Esophagus muscularis mucosa (tissue), 4 donors: ENCODE measurements around the gene RPL28. TPM values are rescaled to one million over a fixed set of nuclear protein-coding genes. Genes with fewer than 3 reads are reported as not detected.

Source experiments
- DNase-seq: peaks from one replicate; pipeline ENCODE4 v3.0.0-alpha.2; 2017; ENCODE audit errors: extremely low spot score
- H3K27ac ChIP-seq, 4 donors: fragments of 200-600 bp; sonication (generic); replicated peaks in 1 of 4; 1 replicate in 3 of 4; 2 replicates in 1 of 4; pipeline ENCODE4 v1.5.1; 2016 to 2019; ENCODE audit warnings: mild to moderate bottlenecking in 1 of 4
- H3K27me3 ChIP-seq, 4 donors: fragments of 200-600 bp; sonication (generic); one replicate each; pipeline versions ENCODE4 v1.5.1 to v1.6.0; 2016 to 2019
- H3K36me3 ChIP-seq, 4 donors: fragments of 200-600 bp; sonication (generic); one replicate each; pipeline ENCODE4 v1.5.1; 2016 to 2019
- H3K4me1 ChIP-seq, 4 donors: fragments of 200-600 bp; sonication (generic); one replicate each; pipeline ENCODE4 v1.5.1; 2016 to 2019
- H3K4me3 ChIP-seq, 4 donors: fragments of 200-600 bp; sonication (generic); 1 replicate in 2 of 4; 2 replicates in 2 of 4; pipeline ENCODE4 v1.5.1; 2016 to 2019; ENCODE audit warnings: mild to moderate bottlenecking in 4 of 4, moderate library complexity in 1 of 4
- H3K9me3 ChIP-seq, 4 donors: fragments of 200-600 bp; sonication (generic); 1 replicate in 3 of 4; 2 replicates in 1 of 4; pipeline ENCODE4 v1.5.1; 2016 to 2019
- EP300 ChIP-seq: sonication (generic); formaldehyde crosslinking; IDR thresholded peaks from one replicate; pipeline ENCODE4 v1.6.1; 2017; ENCODE audit warnings: antibody characterized with exemption
- POLR2A ChIP-seq: fragments of 450-650 bp; IDR thresholded peaks from one replicate; pipeline ENCODE4 v1.6.1; 2017; ENCODE audit warnings: antibody characterized with exemption, moderate library complexity, mild to moderate bottlenecking, low read depth
- POLR2AphosphoS5 ChIP-seq, 2 donors: sonication (generic); formaldehyde crosslinking; IDR thresholded peaks; one replicate each; pipeline ENCODE4 v1.6.1; 2017; ENCODE audit warnings: antibody characterized with exemption in 2 of 2
- WGBS: methylation state at CpG from one replicate; pipeline ENCODE4 v1.1.5; 2018; 5-methylcytosine and 5-hydroxymethylcytosine counted together
- intact Hi-C: fragments of 100-400 bp; cut with DNase I; formaldehyde crosslinking; loops from one replicate; pipeline ENCODE4 v1.15.1; 2023
- total RNA-seq, 4 donors: library from RNA; depleted of rRNA; stranded (reverse); fragments of >200 nt; gene quantifications; one replicate each; pipeline versions ENCODE4 v1.1.0 to v1.2.1, GENCODE V29; 2016
- TF ChIP-seq, protein P1 (sequence below), 3 experiments: fragments of 200-600 bp in 2 of 3; fragments of 450-650 bp in 1 of 3; sonication (generic) in 2 of 3; IDR thresholded peaks; one replicate each; pipeline ENCODE4 v1.5.1; 2017 to 2019; ENCODE audit warnings: antibody characterized with exemption in 3 of 3, mild to moderate bottlenecking in 2 of 3, moderate library complexity in 1 of 3

RPL28 gene
- total RNA-seq, 4 donors from 2014 or later, result 263 to 419 (median 369) TPM

DNA sequence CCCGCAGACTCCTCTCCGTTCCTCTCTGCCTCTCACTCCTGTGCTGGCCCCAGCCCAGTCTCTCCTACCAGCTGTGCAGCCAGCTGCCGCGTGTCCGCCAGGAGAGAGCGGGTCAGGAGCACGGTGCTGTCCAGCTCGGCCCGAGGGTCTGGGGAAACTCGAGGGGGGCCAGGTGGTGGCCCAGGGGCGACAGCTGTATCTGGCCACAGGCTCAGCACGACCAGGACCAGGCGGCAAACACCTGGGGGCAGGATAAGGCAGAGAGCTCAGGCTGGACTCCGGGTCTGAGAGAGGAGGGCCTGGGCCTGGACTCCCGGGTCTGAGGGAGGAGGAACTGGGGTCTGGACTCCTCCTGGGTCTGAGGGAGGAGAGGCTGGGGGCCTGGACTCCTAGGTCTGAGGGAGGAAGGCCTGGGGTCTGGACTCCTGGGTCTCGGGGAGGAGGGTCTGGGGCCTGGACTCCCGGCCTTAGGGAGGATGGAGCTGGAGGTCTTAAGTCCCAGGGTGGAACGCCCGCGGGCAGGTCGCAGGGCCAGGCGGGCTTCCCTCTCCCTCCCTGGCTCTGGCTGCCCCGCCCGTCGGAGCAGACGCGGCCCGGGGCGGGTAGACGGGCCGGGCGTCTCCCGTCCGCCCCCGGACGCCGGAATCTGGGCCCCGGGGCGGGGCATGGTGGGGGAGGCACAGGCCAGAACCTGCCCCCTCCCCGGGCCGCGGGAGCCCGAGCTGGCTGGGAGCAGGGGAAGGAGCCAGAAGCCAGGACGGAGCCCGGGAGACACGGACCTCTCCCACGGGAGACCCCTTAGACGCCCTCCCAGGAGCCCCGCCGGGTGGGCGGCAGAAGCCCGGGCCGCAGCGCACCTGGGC is 16.8 kb upstream of the RPL28 start:
- no peak for TF ChIP-seq POLR2AphosphoS5 (IDR thresholded peaks at IDR 0.05)
- TF ChIP-seq EP300, result no peak
- no peak for TF ChIP-seq POLR2A
- TF ChIP-seq, protein P1, sequence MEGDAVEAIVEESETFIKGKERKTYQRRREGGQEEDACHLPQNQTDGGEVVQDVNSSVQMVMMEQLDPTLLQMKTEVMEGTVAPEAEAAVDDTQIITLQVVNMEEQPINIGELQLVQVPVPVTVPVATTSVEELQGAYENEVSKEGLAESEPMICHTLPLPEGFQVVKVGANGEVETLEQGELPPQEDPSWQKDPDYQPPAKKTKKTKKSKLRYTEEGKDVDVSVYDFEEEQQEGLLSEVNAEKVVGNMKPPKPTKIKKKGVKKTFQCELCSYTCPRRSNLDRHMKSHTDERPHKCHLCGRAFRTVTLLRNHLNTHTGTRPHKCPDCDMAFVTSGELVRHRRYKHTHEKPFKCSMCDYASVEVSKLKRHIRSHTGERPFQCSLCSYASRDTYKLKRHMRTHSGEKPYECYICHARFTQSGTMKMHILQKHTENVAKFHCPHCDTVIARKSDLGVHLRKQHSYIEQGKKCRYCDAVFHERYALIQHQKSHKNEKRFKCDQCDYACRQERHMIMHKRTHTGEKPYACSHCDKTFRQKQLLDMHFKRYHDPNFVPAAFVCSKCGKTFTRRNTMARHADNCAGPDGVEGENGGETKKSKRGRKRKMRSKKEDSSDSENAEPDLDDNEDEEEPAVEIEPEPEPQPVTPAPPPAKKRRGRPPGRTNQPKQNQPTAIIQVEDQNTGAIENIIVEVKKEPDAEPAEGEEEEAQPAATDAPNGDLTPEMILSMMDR (IDR thresholded peaks at IDR 0.05), result no peak
- H3K27me3 ChIP-seq, result peaks cover 5 to 87% (median 46%) of the 10 kb centered on the region in 4 donors
- H3K9me3 ChIP-seq, result no peaks in the 10 kb centered on the region
- no peak for DNase-seq
- H3K4me1 ChIP-seq, result peaks cover 14 to 24% (median 22%) of the 10 kb centered on the region in 4 donors
- WGBS, result 32% methylated on average over 14 of the region's 54 CpGs
- intact Hi-C loops, result no loop called here
- peak overlapping the region; percentile 18 to 48 (median 30) for H3K4me3 ChIP-seq
- H3K36me3 ChIP-seq, result no peaks in the 10 kb centered on the region
- H3K27ac ChIP-seq, result no peak overlapping the region

DNA sequence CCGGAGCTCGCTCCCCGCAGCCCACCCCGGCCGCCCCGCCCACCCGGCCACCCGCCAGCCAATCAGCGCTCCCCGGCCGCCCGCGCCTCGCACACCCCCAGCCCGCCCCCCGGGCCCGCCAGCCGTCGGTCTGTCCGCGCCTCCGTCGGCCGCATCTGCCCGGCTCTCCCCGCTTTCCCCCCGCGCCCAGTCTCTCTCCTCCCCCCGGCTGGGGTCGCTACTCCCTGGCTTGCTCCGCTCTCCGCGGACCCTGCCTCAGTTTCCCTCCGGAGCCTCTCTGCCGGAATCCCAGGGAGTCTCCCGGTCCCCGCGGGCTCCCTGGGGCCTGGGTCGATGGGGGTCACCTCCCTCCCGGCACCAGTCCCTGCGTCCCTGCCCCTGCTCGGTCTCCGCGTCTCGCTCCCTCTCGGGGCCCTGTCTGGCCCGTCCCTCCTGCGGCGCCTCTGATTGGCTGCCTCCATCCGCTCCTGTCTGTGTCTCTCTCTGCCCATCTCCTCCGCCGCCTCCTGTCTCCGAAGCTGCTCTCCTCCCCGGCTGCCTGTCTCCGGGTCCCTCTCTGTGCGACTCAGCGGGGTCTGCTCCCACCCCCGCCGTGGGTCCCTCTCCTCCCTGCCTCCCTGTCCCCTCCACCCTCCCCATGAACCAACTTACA is 16.0 kb upstream of the RPL28 start:
- DNase-seq, result no peak
- H3K27me3 ChIP-seq, result peaks cover 5 to 96% (median 51%) of the 10 kb centered on the region in 4 donors
- no peaks in the 10 kb centered on the region for H3K9me3 ChIP-seq
- peak overlapping the region; percentile 31 to 48 (median 38) for H3K4me3 ChIP-seq
- TF ChIP-seq POLR2A, result no peak
- TF ChIP-seq, protein P1 (IDR thresholded peaks at IDR 0.05), result no peak
- no peak for TF ChIP-seq EP300
- no peak for TF ChIP-seq POLR2AphosphoS5 (IDR thresholded peaks at IDR 0.05)
- WGBS, result 0% methylated on average over 24 of the region's 59 CpGs
- H3K4me1 ChIP-seq, result peaks cover 17 to 30% (median 28%) of the 10 kb centered on the region in 4 donors
- no peaks in the 10 kb centered on the region for H3K36me3 ChIP-seq
- H3K27ac ChIP-seq, result no peak overlapping the region
- intact Hi-C loops, result no loop called here

DNA sequence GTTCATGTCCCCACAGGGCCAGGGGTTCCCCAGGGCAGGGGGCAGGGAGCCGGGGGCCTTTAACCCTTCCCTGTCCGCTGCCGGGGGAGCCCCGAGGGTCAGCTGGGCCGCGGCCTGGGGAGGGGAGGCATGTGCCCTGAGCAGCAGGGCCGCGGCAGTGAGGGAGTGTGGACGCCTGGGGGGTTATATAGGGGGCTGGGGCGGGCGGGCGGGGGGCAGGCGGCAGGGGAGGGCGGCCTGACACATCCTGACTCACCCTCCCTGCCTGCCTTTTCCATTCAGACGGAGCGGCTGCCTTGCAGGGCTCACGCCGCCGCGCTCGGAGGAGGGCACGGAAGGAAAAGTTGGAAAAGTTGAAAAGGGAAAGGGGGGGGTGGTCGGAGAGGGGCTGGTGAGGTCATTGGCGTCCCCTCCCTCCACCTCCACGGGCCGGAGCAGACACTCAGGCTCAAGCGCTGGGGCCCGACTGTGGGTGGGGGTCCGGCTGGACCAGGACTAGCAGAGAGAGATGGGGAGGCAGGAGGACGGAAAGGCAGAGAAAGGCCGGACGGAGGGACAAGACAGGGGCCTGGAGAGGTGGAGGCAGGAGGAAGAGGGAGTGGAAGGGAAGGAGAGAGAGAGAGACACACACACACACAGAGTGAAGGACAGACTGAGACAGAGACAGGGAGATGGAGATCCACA is 15.3 kb upstream of the RPL28 start, which contains the start of gene IL11:
IL11 (minus strand) TSS at position 159 of the 684 bp plus-strand sequence; CDS start at position 6, 153 bp downstream.
- Histone ChIP-seq H3K27me3 (peaks cover 5 to 100% (median 53%) of the 10 kb centered on the region in 4 donors), H3K27ac (no peak within 1 kb of the TSS), H3K9me3 (no peaks in the 10 kb centered on the region), H3K4me3 (peak within 1 kb of the TSS; percentile 31 to 48 (median 38)), H3K4me1 (peaks cover 17 to 30% (median 28%) of the 10 kb centered on the region in 4 donors), H3K36me3 (no peaks in the 10 kb centered on the region)
- TF ChIP-seq, protein P1 (IDR thresholded peaks at IDR 0.05), result no peak
- no peak for TF ChIP-seq EP300
- no peak for TF ChIP-seq POLR2A
- no peak for TF ChIP-seq POLR2AphosphoS5 (IDR thresholded peaks at IDR 0.05)
- intact Hi-C loops, result no loop called here
- DNase-seq, result no peak
- whole genome bisulfite sequencing, result 11% methylated on average over 18 of the region's 32 CpGs

DNA sequence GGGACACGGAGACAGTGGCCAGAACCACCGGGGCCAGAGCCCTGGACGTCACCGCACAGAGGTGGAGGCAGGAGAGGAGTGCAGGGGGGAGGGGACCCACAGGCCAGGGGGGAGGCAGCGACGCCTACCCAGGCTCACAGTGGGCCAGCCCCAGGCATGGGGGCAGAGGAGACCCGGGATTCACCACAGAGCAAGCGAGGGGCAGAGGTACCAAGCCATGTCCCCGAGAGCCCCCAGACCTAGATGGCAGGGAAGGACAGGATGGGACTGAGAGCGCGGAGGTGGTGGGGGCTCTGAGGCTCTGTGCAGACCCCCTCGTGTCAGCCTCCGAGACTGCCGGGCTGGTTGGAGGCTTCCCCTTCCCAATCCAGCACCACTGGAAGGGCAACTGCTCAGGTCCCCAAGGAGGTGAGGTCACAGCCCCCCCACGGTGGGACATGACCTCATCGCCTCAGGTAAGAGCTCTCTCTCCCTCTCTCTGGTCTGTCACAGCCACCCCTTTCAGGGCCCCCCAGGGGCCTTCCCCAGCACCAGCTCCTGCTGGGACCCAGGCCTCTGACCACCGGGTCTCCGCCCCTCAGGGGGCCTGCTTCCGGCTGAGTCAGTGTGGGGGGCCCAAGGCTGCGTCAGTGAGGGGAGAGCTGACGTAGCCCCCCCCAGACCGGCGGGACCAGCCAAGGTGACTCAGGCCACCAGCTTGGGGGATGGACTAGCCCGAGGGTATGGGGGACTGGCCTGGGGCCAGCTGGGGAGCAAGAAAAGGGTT is 13.2 kb upstream of the RPL28 start:
- Histone ChIP-seq H3K4me1 (peaks cover 17 to 34% (median 31%) of the 10 kb centered on the region in 4 donors), H3K36me3 (no peaks in the 10 kb centered on the region), H3K9me3 (no peaks in the 10 kb centered on the region), H3K4me3 (no peak overlapping the region), H3K27ac (no peak overlapping the region), H3K27me3 (peaks cover 5 to 99% (median 73%) of the 10 kb centered on the region in 4 donors)
- intact Hi-C loops, result no loop called here
- no peak for TF ChIP-seq POLR2A
- TF ChIP-seq EP300, result no peak
- no peak for TF ChIP-seq POLR2AphosphoS5 (IDR thresholded peaks at IDR 0.05)
- TF ChIP-seq, protein P1 (IDR thresholded peaks at IDR 0.05), result no peak
- no peak for DNase-seq
- WGBS, result 50% methylated on average over 11 of the region's 24 CpGs
